B cell (primary cell): Measurements from ENCODE around the gene SOX6.

Experiments used
- EZH2 ChIP-seq: IDR thresholded peaks from 2 replicates; pipeline ENCODE4 v1.6.1; 2012; ENCODE audit warnings: borderline replicate concordance, low read depth, mild to moderate bottlenecking, moderate library complexity, low read length; ENCODE audit not compliant: insufficient read depth, poor library complexity, severe bottlenecking
- TF ChIP-seq, protein P1 (sequence below): fragments of 200-600 bp; IDR thresholded peaks from one replicate; pipeline ENCODE4 v1.8.0; 2022; ENCODE audit warnings: antibody characterized with exemption, mild to moderate bottlenecking

DNA sequence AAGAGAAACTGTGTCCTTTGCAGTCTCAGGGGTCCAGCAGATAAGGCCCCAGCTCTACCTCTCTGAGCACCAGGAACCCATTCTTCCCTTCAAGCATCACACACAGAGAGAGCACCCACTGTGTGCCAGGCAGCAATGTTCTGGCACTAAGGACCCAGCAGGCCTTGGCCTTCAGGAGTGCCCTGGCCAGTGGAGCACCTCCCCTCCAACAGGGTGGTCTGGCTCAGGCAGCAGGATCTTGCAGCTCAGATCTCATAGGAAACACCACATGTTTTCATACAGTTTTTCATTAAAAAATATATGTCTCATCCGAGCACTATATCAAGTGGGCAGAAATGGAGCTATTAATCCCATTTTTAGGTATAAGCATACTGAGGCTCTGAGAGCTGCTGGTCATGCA lies 410.6 kb downstream of the SOX6 start:
- TF ChIP-seq, protein P1, sequence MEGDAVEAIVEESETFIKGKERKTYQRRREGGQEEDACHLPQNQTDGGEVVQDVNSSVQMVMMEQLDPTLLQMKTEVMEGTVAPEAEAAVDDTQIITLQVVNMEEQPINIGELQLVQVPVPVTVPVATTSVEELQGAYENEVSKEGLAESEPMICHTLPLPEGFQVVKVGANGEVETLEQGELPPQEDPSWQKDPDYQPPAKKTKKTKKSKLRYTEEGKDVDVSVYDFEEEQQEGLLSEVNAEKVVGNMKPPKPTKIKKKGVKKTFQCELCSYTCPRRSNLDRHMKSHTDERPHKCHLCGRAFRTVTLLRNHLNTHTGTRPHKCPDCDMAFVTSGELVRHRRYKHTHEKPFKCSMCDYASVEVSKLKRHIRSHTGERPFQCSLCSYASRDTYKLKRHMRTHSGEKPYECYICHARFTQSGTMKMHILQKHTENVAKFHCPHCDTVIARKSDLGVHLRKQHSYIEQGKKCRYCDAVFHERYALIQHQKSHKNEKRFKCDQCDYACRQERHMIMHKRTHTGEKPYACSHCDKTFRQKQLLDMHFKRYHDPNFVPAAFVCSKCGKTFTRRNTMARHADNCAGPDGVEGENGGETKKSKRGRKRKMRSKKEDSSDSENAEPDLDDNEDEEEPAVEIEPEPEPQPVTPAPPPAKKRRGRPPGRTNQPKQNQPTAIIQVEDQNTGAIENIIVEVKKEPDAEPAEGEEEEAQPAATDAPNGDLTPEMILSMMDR: no peak
- TF ChIP-seq EZH2: no peak
